Mammary epithelial cell (primary cell): Measurements from ENCODE around the gene SLC39A6.

Source experiments
- EZH2 ChIP-seq: IDR thresholded peaks from 2 replicates; pipeline ENCODE4 v1.6.1; 2012; ENCODE audit warnings: low read length, inconsistent platforms, borderline replicate concordance
- TF ChIP-seq, protein P1 (sequence below), 2 donors: IDR thresholded peaks in 1 of 2; conservative IDR thresholded peaks in 1 of 2; 2 replicates each; pipeline ENCODE4 v1.5.1; 2011 to 2012; ENCODE audit warnings: inconsistent platforms in 2 of 2, low read length in 2 of 2, mild to moderate bottlenecking in 2 of 2, control low read depth in 1 of 2, low read depth in 1 of 2; ENCODE audit not compliant: insufficient read depth in 1 of 2; ENCODE audit errors: extremely low read depth in 1 of 2

DNA sequence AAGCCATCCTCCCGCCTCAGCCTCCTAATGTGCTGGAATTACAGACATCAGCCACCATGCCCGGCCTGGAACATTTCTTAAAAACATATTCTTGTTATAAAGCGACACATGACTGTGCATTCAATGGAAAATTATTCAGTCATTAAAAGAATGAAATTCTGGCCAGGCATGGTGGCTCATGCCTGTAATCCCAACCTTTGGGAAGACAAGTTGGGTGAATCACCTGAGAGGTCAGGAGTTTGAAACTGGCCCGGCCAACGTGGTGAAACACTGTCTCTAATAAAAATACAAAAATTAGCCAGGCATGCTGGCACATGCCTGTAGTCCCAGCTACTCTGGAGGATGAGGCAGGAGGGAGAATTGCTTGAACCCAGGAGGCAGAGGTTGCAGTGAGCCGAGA lies 40.1 kb downstream of the SLC39A6 start:
- TF ChIP-seq, protein P1, sequence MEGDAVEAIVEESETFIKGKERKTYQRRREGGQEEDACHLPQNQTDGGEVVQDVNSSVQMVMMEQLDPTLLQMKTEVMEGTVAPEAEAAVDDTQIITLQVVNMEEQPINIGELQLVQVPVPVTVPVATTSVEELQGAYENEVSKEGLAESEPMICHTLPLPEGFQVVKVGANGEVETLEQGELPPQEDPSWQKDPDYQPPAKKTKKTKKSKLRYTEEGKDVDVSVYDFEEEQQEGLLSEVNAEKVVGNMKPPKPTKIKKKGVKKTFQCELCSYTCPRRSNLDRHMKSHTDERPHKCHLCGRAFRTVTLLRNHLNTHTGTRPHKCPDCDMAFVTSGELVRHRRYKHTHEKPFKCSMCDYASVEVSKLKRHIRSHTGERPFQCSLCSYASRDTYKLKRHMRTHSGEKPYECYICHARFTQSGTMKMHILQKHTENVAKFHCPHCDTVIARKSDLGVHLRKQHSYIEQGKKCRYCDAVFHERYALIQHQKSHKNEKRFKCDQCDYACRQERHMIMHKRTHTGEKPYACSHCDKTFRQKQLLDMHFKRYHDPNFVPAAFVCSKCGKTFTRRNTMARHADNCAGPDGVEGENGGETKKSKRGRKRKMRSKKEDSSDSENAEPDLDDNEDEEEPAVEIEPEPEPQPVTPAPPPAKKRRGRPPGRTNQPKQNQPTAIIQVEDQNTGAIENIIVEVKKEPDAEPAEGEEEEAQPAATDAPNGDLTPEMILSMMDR (conservative IDR thresholded peaks at IDR 0.05 in 1 of 2, IDR thresholded peaks at IDR 0.05 in 1 of 2; ENCODE audit: extremely low read depth in 1 of 2, insufficient read depth in 1 of 2, low read depth in 1 of 2, low read length in 2 of 2): no peak
- no peak for TF ChIP-seq EZH2
